HEK293T (cell line): ENCODE data around the gene MRPS10.

ENCODE experiments used
- CTCF ChIA-PET: fragments of 350-600 bp; formaldehyde crosslinking; extraction: SDS; loops from one replicate; lab custom pipeline; 2021; ENCODE audit warnings: antibody characterized with exemption, inconsistent platforms; lab: Yijun Ruan, JAX
- POLR2A ChIA-PET: fragments of 350-600 bp; formaldehyde crosslinking; extraction: SDS; loops from one replicate; lab custom pipeline; 2020; ENCODE audit warnings: antibody characterized with exemption, inconsistent platforms; lab: Yijun Ruan, JAX
- DNase-seq: peaks from one replicate; pipeline ENCODE4 v3.0.0; 2012; ENCODE audit warnings: mixed read lengths; ENCODE audit errors: extremely low spot score
- ARNT ChIP-seq: fragments of 450-650 bp; IDR thresholded peaks from 2 replicates; pipeline ENCODE4 v1.6.1; 2017; ENCODE audit warnings: mild to moderate bottlenecking
- BHLHE40 ChIP-seq: fragments of 450-650 bp; IDR thresholded peaks from 2 replicates; pipeline ENCODE4 v1.6.1; 2016; ENCODE audit warnings: mild to moderate bottlenecking, moderate library complexity, borderline replicate concordance
- CTBP1 ChIP-seq: fragments of 450-650 bp; IDR thresholded peaks from 2 replicates; pipeline ENCODE4 v1.6.1; 2016; ENCODE audit warnings: borderline replicate concordance
- ELF4 ChIP-seq: fragments of 450-650 bp; IDR thresholded peaks from 2 replicates; pipeline ENCODE4 v1.6.1; 2017; ENCODE audit warnings: antibody characterized with exemption
- FOXA1 ChIP-seq: fragments of 450-650 bp; IDR thresholded peaks from 2 replicates; pipeline ENCODE4 v1.6.1; 2016; ENCODE audit warnings: mild to moderate bottlenecking
- FOXK2 ChIP-seq: fragments of 450-650 bp; IDR thresholded peaks from 2 replicates; pipeline ENCODE4 v1.6.1; 2016; ENCODE audit warnings: mild to moderate bottlenecking
- FOXM1 ChIP-seq: fragments of 450-650 bp; IDR thresholded peaks from 2 replicates; pipeline ENCODE4 v1.6.1; 2017; ENCODE audit warnings: mild to moderate bottlenecking, borderline replicate concordance
- HDGF ChIP-seq: fragments of 450-650 bp; IDR thresholded peaks from 2 replicates; pipeline ENCODE4 v1.6.1; 2017; ENCODE audit warnings: antibody characterized with exemption, borderline replicate concordance
- L3MBTL2 ChIP-seq: fragments of 450-650 bp; conservative IDR thresholded peaks from 2 replicates; pipeline ENCODE4 v1.6.1; 2016; ENCODE audit warnings: mild to moderate bottlenecking
- LEF1 ChIP-seq: fragments of 450-650 bp; IDR thresholded peaks from 2 replicates; pipeline ENCODE4 v1.6.1; 2017; ENCODE audit warnings: mild to moderate bottlenecking, borderline replicate concordance
- NFRKB ChIP-seq: fragments of 450-650 bp; IDR thresholded peaks from 2 replicates; pipeline ENCODE4 v1.6.1; 2016; ENCODE audit warnings: mild to moderate bottlenecking, moderate library complexity
- SP1 ChIP-seq: fragments of 450-650 bp; IDR thresholded peaks from 2 replicates; pipeline ENCODE4 v1.6.1; 2017
- SUZ12 ChIP-seq: fragments of 450-650 bp; IDR thresholded peaks from 2 replicates; pipeline ENCODE4 v1.6.1; 2016; ENCODE audit warnings: mild to moderate bottlenecking
- TARDBP ChIP-seq: fragments of 450-650 bp; IDR thresholded peaks from 2 replicates; pipeline ENCODE4 v1.6.1; 2016
- ZNF384 ChIP-seq: fragments of 450-650 bp; IDR thresholded peaks from 2 replicates; pipeline ENCODE4 v1.6.1; 2016
- TF ChIP-seq, protein P1 (sequence below): fragments of 450-650 bp; IDR thresholded peaks from 2 replicates; pipeline ENCODE4 v1.6.1; 2016

MRPS10 gene

DNA sequence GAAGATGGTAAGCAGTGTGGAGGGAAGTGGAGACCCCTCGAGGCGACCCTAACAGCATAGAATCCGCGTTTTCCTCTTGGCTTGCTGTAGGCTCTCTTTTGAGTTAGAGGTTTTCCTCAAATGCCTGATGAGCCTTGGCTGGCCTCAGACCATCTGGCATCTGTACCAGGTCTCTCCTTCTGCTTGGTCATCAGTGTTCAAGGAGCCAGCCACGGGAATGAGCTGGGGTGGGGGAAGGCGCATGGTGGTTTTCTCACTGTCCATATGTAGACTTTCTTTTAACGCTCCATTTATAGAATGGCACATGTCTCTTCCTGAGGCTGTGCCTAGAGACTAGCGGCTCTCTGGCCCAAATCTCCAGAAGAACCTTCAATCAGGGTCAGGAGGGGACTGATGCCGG is 52.6 kb downstream of the MRPS10 start:
- DNase-seq, result no peak
- ChIA-PET CTCF (no interaction called here), POLR2A (interaction anchor here (1.5 kb wide), 1 partner anchor 9 kb away, joined by 3 read pairs; no protein-coding TSS in a partner anchor)
- TF ChIP-seq FOXK2, result no peak
- TF ChIP-seq HDGF, result no peak
- TF ChIP-seq ELF4, result no peak
- no peak for TF ChIP-seq SP1
- TF ChIP-seq FOXM1, result no peak
- no peak for TF ChIP-seq LEF1
- no peak for TF ChIP-seq NFRKB
- no peak for TF ChIP-seq CTBP1
- TF ChIP-seq, protein P1, sequence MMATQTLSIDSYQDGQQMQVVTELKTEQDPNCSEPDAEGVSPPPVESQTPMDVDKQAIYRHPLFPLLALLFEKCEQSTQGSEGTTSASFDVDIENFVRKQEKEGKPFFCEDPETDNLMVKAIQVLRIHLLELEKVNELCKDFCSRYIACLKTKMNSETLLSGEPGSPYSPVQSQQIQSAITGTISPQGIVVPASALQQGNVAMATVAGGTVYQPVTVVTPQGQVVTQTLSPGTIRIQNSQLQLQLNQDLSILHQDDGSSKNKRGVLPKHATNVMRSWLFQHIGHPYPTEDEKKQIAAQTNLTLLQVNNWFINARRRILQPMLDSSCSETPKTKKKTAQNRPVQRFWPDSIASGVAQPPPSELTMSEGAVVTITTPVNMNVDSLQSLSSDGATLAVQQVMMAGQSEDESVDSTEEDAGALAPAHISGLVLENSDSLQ, result no peak
- no peak for TF ChIP-seq ZNF384
- TF ChIP-seq FOXA1, result no peak
- TF ChIP-seq L3MBTL2, result no peak
- TF ChIP-seq SUZ12, result no peak
- TF ChIP-seq ARNT, result no peak
- TF ChIP-seq TARDBP, result no peak
- TF ChIP-seq BHLHE40, result no peak

DNA sequence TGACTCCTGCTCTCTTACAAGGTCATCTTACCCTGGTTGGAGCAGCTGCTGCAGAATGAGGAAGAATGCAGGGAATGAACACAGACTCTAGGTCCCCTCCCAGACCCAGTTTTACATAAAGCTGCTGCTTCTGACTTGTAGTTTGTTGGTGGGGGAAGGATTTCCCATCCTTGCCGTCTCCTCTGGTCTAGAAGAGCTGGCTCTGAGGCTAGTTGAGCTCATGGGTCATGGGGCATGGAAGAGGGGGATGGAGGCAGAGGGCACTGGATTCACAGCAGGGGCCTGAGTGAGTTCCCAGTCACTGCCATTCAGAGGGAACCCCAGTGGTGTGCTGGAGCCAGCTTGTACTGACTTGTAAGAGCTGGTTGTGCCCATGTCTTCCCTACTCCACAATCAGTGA is 53.7 kb downstream of the MRPS10 start:
- ChIA-PET POLR2A (interaction anchor here (0.7 to 1.5 kb wide), 3 partner anchors 8 to 29 kb away, joined by 3 to 5 read pairs (median 4); no protein-coding TSS in a partner anchor), CTCF (interaction anchor here (1.2 kb wide), 1 partner anchor 72 kb away, joined by 11 read pairs; no protein-coding TSS in a partner anchor)
- TF ChIP-seq NFRKB (no peak), HDGF (no peak), TARDBP (no peak), SUZ12 (no peak), ARNT (no peak), ZNF384 (no peak), SP1 (no peak), FOXA1 (no peak), BHLHE40 (no peak), CTBP1 (no peak), L3MBTL2 (no peak), ELF4 (no peak), LEF1 (no peak), FOXM1 (no peak), FOXK2 (no peak)
- TF ChIP-seq, protein P1, result no peak
- DNase-seq, result no peak

DNA sequence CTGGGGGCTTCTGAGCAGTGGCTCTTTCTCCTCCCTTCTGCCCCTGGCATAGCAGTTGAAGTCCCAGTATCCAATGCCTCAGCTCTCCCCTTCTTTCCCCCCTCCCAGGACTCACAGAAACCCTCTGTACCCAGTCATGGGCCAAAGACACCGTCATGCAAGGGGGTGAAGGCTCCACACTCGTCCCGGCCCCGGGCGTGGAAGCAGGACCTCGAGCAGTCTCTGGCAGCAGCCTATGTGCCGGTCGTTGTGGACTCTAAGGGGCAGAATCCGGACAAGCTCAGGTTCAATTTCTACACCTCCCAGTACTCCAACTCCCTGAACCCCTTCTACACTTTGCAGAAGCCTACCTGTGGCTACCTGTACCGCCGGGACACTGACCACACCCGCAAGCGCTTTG is 54.8 kb downstream of the MRPS10 start:
- POLR2A ChIA-PET, result no interaction called here
- CTCF ChIA-PET, result no interaction called here
- no peak for DNase-seq
- TF ChIP-seq ARNT (no peak), HDGF (no peak)
- TF ChIP-seq, protein P1, result no peak

DNA sequence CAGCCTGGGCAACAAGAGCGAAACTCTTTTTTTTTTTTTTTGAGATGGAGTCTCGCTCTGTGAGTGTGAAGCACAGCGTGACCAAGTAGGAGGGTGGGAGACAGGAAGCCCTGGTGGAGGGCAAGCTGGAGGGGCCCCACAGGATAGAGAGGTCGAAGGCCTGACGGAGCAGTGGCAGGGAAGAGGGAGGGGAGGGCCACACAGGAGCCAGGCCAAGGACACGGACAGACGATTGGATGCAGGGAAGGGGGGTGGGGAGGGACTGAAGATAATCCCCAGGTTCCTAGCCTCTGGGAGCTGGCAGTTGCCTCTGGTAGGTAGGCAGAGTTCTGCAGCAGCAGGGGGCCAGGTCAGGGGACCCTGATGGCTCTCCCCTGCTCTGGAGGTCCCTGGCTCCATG is 55.3 kb downstream of the MRPS10 start:
- ChIA-PET CTCF (no interaction called here), POLR2A (no interaction called here)
- TF ChIP-seq BHLHE40 (no peak), FOXK2 (no peak), ZNF384 (no peak)
- DNase-seq, result no peak

DNA sequence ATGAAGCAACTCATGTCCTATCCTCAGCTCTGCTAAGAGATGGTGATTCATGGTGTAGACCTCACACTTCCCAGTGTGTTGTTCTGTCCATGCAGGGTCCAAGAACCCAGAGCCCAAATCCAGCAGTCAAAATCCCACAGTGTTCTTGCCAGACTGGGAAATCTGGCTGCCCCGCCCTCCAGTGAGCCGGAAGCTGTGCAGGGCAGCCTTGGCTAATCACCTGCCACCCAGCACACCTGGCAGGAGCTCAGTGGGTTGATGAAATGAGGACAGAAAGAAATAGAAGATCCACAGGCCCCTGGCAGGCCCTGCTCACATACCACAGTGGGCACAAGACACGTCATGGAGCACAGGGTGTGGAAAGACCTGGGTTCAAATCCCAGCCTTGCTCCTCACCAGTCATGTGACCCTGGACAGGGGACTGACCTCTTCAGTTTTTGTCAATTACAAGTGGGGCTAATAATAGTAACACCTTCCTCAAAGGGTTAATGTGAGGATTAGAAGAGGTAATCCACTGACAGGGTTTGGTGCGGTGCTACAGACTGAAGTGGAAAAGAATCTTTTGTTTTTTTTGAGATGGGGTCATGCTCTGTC is 58.1 kb downstream of the MRPS10 start:
- DNase-seq, result no peak
- ChIA-PET POLR2A (no interaction called here), CTCF (no interaction called here)
- TF ChIP-seq ELF4 (no peak), TARDBP (no peak), FOXK2 (no peak), HDGF (no peak), LEF1 (no peak)

DNA sequence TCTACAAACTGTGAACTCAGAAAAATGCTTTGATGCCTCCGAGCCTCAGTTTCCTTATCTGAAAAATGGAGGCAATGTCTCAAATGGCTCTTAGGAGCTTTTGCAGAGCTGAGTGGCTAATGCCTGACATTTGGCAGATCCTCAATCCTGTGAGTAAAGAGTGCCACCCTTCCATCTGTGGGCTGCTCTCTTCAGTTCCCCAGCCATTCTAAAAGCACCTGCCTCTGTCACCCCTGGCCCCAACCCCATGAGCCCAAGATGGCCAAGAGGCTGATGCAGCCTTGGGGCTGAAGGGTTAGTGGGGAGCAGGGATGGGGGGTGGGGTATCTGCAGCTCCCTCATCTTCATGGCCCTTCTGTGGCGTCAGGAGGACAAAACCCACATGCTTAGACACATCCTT is 59.0 kb downstream of the MRPS10 start:
- ChIA-PET CTCF (interaction anchor here (0.6 kb wide), 1 partner anchor 62 kb away, joined by 3 read pairs; no protein-coding TSS in a partner anchor), POLR2A (no interaction called here)

DNA sequence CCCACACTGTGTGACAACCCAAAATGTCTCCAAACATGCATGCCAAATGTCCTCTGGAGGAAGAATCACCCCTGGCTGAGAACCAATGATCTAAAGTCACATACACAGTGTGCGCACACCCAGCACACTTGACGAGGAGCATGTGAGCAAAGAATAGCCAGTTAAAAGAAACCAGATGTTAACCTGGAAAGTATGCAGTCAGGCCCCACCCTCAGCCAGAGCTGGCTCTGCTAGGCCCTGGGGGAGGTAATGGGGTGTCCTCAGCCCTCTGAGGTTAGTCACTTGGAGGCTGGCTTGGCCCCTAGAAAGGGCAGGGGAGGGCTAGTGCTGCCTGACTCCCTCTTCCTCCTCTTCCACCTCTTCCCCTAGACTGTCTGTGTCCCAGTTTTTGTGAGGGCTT is 59.6 kb downstream of the MRPS10 start:
- ChIA-PET CTCF (no interaction called here), POLR2A (no interaction called here)
- no peak for DNase-seq
- TF ChIP-seq TARDBP, result no peak
- no peak for TF ChIP-seq L3MBTL2
- no peak for TF ChIP-seq ARNT
- no peak for TF ChIP-seq HDGF
- no peak for TF ChIP-seq SUZ12
- no peak for TF ChIP-seq SP1
- TF ChIP-seq LEF1, result no peak
- no peak for TF ChIP-seq ELF4
- no peak for TF ChIP-seq NFRKB
- TF ChIP-seq, protein P1, result no peak
- TF ChIP-seq FOXK2, result no peak
- no peak for TF ChIP-seq CTBP1
- no peak for TF ChIP-seq FOXA1
- no peak for TF ChIP-seq ZNF384
- TF ChIP-seq BHLHE40, result no peak
- TF ChIP-seq FOXM1, result no peak

More for the DNA sequence above, 59.0 kb downstream of the MRPS10 start:
- TF ChIP-seq FOXK2 (no peak), LEF1 (no peak), SUZ12 (no peak)
- no peak for DNase-seq
